ENCODE data around the gene PTGFRN. TPM values are rescaled to one million over a fixed set of nuclear protein-coding genes. Genes with fewer than 3 reads are reported as not detected.

Gene PTGFRN
- total RNA-seq, 1 experiment from 2014 or later, result 20.7 TPM

DNA sequence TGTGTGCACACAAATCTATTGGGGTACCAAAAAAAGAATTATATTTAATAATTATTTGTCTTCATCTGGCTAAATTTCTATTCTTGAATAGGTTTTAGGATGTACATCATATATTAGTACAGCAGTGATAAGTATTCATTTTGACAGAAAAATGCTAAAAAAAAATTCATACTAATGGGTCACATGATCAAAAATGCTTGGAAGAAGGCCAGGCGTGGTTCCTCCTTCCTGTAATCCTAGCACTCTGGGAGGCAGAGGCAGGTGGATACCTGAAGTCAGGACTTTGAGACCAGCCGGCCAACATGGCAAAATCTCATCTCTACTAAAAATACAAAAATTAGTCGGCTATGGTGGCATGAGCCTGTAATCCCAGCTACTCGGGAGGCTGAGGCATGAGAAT lies 26.9 kb upstream of the PTGFRN start:
- no peak for DNase-seq (ENCODE audit: low read depth)
- in situ Hi-C loops (cut with HindIII; ENCODE audit: low pct_unique_long_range_greater_than_20kb, low sequenced_read_pairs), result no loop called here

- in situ Hi-C loops (cut with HindIII; ENCODE audit: low pct_unique_long_range_greater_than_20kb, low sequenced_read_pairs), result no loop called here
- no peak for DNase-seq (ENCODE audit: low read depth)
Measured at GRCh38 chr1:116886291-116886878, 23.3 kb upstream of the PTGFRN start.

GRCh38 chr1:116887212-116887611 lies 22.5 kb upstream of the PTGFRN start:
- in situ Hi-C loops (cut with HindIII; ENCODE audit: low pct_unique_long_range_greater_than_20kb, low sequenced_read_pairs), result no loop called here
- no peak for DNase-seq (ENCODE audit: low read depth)

DNA sequence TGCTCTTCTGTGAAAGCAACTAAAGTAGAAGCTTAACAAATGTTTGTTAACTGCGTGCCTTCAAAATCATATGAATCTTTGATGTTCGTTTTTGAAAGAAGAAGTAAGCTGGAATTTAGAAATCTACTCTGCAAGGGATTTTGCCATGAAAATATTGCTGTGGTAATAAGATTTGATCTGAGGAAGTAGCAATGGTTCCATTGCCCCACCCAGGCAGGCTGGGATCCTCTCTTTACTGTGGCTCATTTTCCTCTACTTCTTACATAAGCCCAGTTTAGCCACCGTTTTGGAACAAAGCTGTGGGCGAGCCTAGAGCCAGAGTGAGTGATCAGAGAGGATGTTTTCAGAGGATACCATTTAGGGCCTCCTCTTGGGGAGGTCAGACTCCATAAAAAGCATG lies 20.3 kb upstream of the PTGFRN start:
- in situ Hi-C loops (cut with HindIII; ENCODE audit: low pct_unique_long_range_greater_than_20kb, low sequenced_read_pairs), result no loop called here
- no peak for DNase-seq (ENCODE audit: low read depth)

GRCh38 chr1:116891396-116892079 lies 18.2 kb upstream of the PTGFRN start:
- in situ Hi-C loops (cut with HindIII; ENCODE audit: low pct_unique_long_range_greater_than_20kb, low sequenced_read_pairs), result no loop called here
- DNase-seq (ENCODE audit: low read depth), result no peak

DNA sequence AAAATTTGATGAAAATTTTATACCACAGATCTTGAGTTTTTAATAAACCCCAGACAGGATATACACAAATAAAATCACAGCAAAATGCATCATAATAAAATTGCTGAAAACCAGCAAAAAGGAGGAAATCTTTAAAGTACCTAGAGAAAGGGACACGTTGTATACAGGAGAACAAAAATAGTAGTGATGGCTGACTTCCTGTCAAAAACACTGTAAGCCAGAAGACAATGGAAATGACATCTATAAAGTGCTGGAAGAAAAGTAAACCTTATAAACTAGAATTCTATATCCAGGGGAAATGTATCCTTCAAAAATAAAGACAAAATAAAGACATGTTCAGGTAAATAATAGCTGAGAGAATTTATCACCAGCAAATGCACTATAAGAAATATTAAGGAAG lies 14.6 kb upstream of the PTGFRN start:
- in situ Hi-C loops (cut with HindIII; ENCODE audit: low pct_unique_long_range_greater_than_20kb, low sequenced_read_pairs), result no loop called here
- no peak for DNase-seq (ENCODE audit: low read depth)

GRCh38 chr1:116899529-116899928 lies 10.2 kb upstream of the PTGFRN start:
- in situ Hi-C loops (cut with HindIII; ENCODE audit: low pct_unique_long_range_greater_than_20kb, low sequenced_read_pairs), result no loop called here
- no peak for DNase-seq (ENCODE audit: low read depth)

- no peak for DNase-seq (ENCODE audit: low read depth)
- in situ Hi-C loops (cut with HindIII; ENCODE audit: low pct_unique_long_range_greater_than_20kb, low sequenced_read_pairs), result no loop called here
Measured at GRCh38 chr1:116900471-116901365, 9.0 kb upstream of the PTGFRN start.

- in situ Hi-C loops (cut with HindIII; ENCODE audit: low pct_unique_long_range_greater_than_20kb, low sequenced_read_pairs), result no loop called here
- no peak for DNase-seq (ENCODE audit: low read depth)
Measured at GRCh38 chr1:116902027-116902426, 7.7 kb upstream of the PTGFRN start.

DNA sequence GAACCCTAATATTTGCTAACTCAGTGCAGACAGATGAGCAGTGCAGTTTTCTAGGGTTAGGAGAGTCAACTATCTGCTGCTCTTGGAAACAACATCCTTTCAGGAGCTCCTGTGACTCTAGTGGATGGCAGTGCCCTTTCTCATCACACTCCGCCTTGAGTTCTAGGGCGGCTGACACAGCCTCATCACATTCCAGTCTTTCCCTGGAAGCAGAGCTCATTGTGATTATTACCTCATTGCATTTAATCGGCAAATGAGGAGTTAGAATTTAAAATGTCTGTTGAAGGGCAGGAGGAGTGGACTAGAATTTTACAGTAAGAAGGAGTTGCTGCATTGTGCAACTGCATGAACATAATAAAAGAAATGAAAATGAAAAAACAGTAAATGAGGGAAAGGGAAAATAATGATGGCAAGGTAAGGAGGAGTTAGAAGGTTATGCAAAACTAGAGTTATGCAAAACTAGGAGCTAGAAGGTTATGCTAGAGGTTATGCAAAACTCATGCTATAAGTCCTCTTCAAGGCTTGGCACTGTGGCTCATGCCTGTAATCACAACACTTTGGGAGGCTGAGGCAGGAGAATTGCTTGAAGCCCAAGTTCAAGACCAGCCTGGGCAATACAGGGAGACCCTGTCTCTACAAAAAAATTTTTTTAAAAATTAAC lies 6.9 kb upstream of the PTGFRN start:
- no peak for DNase-seq (ENCODE audit: low read depth)
- in situ Hi-C loops (cut with HindIII; ENCODE audit: low pct_unique_long_range_greater_than_20kb, low sequenced_read_pairs), result no loop called here

DNA sequence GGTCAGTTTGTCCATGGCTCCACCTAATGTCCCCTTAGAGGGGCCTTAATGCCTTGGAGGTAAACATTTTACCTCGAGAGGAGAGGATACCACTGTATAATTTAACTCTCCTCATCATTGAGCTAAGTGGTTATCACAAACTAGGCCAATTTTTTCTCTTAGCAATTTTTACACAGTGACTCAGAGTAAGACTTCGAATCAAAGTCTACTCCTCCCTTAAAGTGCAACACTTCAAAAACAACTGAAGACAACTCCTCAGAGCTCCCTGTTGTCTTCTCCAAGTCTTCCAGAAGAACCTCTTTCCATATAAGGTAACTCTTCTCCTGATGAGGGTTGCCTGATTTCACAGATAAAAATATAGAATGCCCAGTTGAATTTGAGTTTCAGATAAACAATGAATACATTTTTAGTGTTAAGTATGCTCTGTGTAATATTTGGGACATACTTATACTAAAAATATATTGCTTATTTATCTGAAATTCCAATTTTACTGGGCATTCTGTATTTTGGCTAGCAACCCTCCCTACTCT lies 4.9 kb upstream of the PTGFRN start:
- in situ Hi-C loops (cut with HindIII; ENCODE audit: low pct_unique_long_range_greater_than_20kb, low sequenced_read_pairs), result no loop called here
- no peak for DNase-seq (ENCODE audit: low read depth)

GRCh38 chr1:116906812-116907211 lies 2.9 kb upstream of the PTGFRN start:
- in situ Hi-C loops (cut with HindIII; ENCODE audit: low pct_unique_long_range_greater_than_20kb, low sequenced_read_pairs), result no loop called here
- DNase-seq (ENCODE audit: low read depth), result no peak

DNA sequence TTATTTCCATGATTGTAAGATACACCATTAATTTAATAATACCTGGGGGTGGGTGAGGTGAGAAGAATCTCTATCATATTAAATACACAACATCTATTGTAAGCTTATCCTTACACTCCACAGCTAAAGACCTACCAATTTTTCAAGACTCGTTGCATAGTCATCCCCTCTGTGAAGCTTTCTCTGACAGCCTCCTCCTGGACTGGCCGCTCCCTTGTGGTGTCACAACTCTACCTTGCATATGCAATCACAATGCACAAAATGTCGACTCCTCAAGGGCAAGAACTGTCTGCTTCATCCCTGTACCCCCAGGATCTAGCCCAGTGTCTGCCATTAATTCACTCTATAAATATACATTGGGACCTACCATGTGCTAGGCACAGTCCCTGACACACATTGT lies 2.4 kb upstream of the PTGFRN start:
- in situ Hi-C loops (cut with HindIII; ENCODE audit: low pct_unique_long_range_greater_than_20kb, low sequenced_read_pairs), result no loop called here
- DNase-seq (ENCODE audit: low read depth), result no peak

- in situ Hi-C loops (cut with HindIII; ENCODE audit: low pct_unique_long_range_greater_than_20kb, low sequenced_read_pairs), result no loop called here
- DNase-seq (ENCODE audit: low read depth), result no peak
Measured at GRCh38 chr1:116908266-116908665, 1.4 kb upstream of the PTGFRN start.

DNA sequence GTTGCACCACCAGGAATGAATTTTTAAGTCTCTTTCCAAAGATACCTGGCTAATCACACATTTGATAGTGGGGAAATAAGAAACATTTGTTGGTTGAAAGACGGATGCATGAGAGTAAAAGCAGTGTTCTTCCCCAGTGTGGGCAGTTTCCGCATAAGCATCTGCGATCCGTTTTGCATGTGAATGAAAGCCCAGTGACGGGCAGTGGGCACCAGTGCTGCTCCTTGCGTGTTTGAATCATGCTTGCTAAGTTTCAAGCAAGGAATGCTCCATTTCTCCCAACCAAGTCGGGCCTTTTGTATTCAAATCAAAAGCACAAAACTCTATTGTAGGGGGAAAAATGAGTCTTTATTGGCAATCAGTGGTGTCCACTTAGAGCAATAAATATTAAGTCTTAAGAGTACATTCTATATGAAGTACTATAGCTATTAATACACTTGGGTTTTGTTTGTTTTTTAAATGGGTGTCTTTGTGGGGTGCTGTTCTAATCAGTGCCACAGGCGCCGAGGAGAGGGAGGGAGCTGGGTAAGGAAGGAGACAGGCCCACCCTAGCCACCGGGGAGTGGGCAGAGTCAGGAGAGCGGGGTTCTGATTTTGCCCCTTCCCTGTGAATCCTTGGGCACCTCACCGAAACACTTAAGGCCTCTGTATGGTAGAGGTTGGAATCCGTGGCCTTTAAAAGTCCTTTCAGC lies 750 bp upstream of the PTGFRN start:
- in situ Hi-C loops (cut with HindIII; ENCODE audit: low pct_unique_long_range_greater_than_20kb, low sequenced_read_pairs), result no loop called here
- DNase-seq (ENCODE audit: low read depth), result peak; percentile 1

- in situ Hi-C loops (cut with HindIII; ENCODE audit: low pct_unique_long_range_greater_than_20kb, low sequenced_read_pairs), result no loop called here
Measured at GRCh38 chr1:116910379-116911187, 867 bp downstream of the PTGFRN start.

DNA sequence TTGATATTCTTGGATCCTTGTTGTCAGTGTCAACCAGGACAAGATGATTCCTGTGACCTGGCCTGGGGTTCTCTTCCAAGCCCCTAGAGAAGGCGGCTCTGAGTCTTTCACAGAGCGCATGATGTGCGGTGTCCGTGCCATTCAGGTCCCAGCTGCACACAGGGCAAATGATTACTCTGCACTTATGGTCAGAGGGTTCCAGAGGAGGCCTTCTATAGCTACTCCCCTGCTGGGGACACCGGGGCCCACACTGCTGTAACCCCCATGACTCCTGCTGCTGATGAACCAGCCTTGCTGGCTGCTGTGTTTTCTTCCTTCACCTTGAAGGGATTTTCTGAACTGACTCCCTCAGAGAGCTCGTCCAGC lies 1.5 kb downstream of the PTGFRN start:
- in situ Hi-C loops (cut with HindIII; ENCODE audit: low pct_unique_long_range_greater_than_20kb, low sequenced_read_pairs), result no loop called here
- DNase-seq (ENCODE audit: low read depth), result no peak

More at GRCh38 chr1:116910379-116911187, 867 bp downstream of the PTGFRN start:
- DNase-seq (ENCODE audit: low read depth), result peak; percentile 26
